PC-3 (cell line): Measurements from ENCODE around the gene DUSP22.

ENCODE experiments used
- CTCF ChIP-seq: fragments of 300-600 bp; sonication (generic); conservative IDR thresholded peaks from 2 replicates; pipeline ENCODE4 v1.5.1; 2017; ENCODE audit warnings: antibody characterized with exemption, low read depth, mild to moderate bottlenecking, low read length
- EZH2phosphoT487 ChIP-seq: fragments of 300-600 bp; sonication (generic); IDR thresholded peaks from 2 replicates; pipeline ENCODE4 v1.6.1; 2018; ENCODE audit warnings: mild to moderate bottlenecking, antibody characterized with exemption, low read length, borderline replicate concordance

GRCh38 chr6:284486-284885 lies 7.8 kb upstream of the DUSP22 start:
- no peak for TF ChIP-seq CTCF
- no peak for TF ChIP-seq EZH2phosphoT487
